Ovary (tissue), 3 donors: ENCODE data around the gene AOAH.

ENCODE experiments used
- CTCF ChIP-seq, 3 donors: fragments of 450-650 bp in 2 of 3; fragments of 200-600 bp in 1 of 3; IDR thresholded peaks; one replicate each; pipeline versions ENCODE4 v1.5.1 to v1.8.0; 2016 to 2022; ENCODE audit warnings: antibody characterized with exemption in 3 of 3, mild to moderate bottlenecking in 1 of 3
- EP300 ChIP-seq: sonication (generic); formaldehyde crosslinking; IDR thresholded peaks from one replicate; pipeline ENCODE4 v1.6.1; 2017; ENCODE audit warnings: antibody characterized with exemption
- POLR2A ChIP-seq: fragments of 450-650 bp; IDR thresholded peaks from one replicate; pipeline ENCODE4 v1.6.1; 2017; ENCODE audit warnings: antibody characterized with exemption, mild to moderate bottlenecking, moderate library complexity
- donor health status: DM: no; HTN: no; CAD: no.

DNA sequence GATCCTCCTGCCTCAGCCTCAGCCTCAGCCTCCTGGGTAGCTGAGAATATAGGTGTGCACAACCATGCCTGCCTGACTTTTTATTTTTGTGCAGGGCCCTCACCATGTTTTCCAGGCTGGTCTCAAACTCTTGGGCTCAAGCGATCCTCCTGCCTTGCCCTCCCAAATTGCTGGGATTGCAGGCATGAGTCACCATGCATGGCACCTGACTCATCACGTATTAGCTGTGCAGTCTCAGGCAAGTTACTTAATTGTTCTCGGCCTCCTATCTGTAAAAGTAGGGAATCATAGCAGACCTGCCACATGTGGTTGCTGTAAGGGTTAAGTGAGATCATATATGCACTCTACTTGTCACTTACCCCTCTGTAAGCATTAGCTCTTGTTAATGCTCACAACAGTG is 217.5 kb downstream of the AOAH start:
- no peak for TF ChIP-seq POLR2A
- TF ChIP-seq CTCF (IDR thresholded peaks at IDR 0.05): no peak
- TF ChIP-seq EP300: no peak
